Stimulated activated CD8-positive, alpha-beta memory T cell treated with anti-CD3 and anti-CD28 coated beads, Interleukin-7, amount 100 ng/mL, for 48 hours (primary cell): ENCODE results near the gene POLR3K.

Source experiments
- DNase-seq, 2 donors: peaks; one replicate each; pipeline ENCODE4 v3.0.0-alpha.2; 2020; ENCODE audit warnings: low read depth in 1 of 2; ENCODE audit errors: extremely low read depth in 1 of 2

Gene POLR3K

GRCh38 chr16:66309-67182, 13.1 kb upstream of the POLR3K start:
- DNase-seq = no peak

- peak; percentile 66 to 76 for DNase-seq
Measured at GRCh38 chr16:65745-66144, 12.3 kb upstream of the POLR3K start.

- no peak for DNase-seq
Measured at GRCh38 chr16:64914-65255, 11.5 kb upstream of the POLR3K start.

- no peak for DNase-seq
Measured at GRCh38 chr16:63998-64913, 10.8 kb upstream of the POLR3K start.

- DNase-seq = no peak
Measured at GRCh38 chr16:63466-63865, 10.1 kb upstream of the POLR3K start.

- no peak for DNase-seq
Measured at GRCh38 chr16:62968-63391, 9.6 kb upstream of the POLR3K start.

- no peak for DNase-seq
Measured at GRCh38 chr16:62283-62967, 9.0 kb upstream of the POLR3K start.

- no peak for DNase-seq
Measured at GRCh38 chr16:61879-62281, 8.5 kb upstream of the POLR3K start.

- no peak for DNase-seq
Measured at GRCh38 chr16:60929-61878, 7.8 kb upstream of the POLR3K start.

GRCh38 chr16:60166-60565, 6.8 kb upstream of the POLR3K start:
- no peak for DNase-seq

- no peak for DNase-seq
Measured at GRCh38 chr16:59440-60059, 6.1 kb upstream of the POLR3K start.

GRCh38 chr16:58491-59439, 5.4 kb upstream of the POLR3K start:
- no peak for DNase-seq

- DNase-seq = no peak
Measured at GRCh38 chr16:57711-58110, 4.3 kb upstream of the POLR3K start.

GRCh38 chr16:56231-56927, 3.0 kb upstream of the POLR3K start:
- DNase-seq = no peak

- no peak for DNase-seq
Measured at GRCh38 chr16:55571-56136, 2.2 kb upstream of the POLR3K start.

- no peak for DNase-seq
Measured at GRCh38 chr16:54237-54581, 801 bp upstream of the POLR3K start.

GRCh38 chr16:50769-51591, 2.4 kb downstream of the POLR3K start:
- DNase-seq = no peak
